ENCODE results near the gene MMRN2. TPM values are rescaled to one million over a fixed set of nuclear protein-coding genes. Genes with fewer than 3 reads are reported as not detected.

The MMRN2 gene
- total RNA-seq, 1 donor from 2014 or later = 0.17 TPM

DNA sequence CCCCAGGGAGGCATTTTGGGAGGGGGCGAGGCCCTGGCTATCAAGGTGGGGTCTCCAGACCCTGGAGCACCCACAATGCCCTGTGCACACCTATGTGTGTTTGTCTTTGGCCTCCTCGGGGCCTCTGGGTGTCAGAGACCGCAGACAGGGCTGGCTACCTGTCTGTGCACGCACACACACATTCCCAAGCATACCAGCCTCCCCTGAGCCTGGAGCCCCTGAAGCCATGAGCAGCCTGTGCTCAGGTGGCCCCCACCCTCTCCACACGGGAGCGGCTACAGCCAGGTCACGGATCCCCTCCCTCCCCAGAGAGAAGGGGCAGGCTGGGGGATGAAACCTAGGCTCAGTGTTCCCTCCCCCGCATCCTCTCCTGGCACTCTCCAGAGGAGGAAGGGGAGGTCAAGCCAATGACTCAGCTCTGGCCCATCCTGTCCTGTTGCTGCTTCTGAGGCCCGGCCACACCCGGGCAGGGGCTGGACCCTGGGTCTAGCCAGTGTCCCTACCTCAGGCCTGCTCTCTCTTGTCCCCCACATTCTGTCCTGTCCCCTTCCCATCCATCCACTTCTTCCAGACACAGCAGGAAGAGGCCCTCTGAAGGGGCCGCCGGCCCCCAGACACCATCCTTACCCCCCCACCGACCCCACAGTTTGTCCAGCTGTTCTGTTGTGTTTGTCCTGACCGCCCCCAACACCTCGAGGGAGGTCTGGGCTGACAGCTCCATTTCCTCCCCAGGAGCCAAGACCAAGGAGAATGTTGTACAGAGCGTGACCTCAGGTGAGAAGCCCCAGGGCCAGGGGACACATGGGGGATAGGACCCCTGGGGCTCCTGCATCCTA, 1.7 kb upstream of the MMRN2 start:
- no peak overlapping the region for H3K4me3 ChIP-seq (ENCODE audit: low read depth, low read length)
- DNase-seq (ENCODE audit: low read depth) = no peak
- TF ChIP-seq, protein P1, sequence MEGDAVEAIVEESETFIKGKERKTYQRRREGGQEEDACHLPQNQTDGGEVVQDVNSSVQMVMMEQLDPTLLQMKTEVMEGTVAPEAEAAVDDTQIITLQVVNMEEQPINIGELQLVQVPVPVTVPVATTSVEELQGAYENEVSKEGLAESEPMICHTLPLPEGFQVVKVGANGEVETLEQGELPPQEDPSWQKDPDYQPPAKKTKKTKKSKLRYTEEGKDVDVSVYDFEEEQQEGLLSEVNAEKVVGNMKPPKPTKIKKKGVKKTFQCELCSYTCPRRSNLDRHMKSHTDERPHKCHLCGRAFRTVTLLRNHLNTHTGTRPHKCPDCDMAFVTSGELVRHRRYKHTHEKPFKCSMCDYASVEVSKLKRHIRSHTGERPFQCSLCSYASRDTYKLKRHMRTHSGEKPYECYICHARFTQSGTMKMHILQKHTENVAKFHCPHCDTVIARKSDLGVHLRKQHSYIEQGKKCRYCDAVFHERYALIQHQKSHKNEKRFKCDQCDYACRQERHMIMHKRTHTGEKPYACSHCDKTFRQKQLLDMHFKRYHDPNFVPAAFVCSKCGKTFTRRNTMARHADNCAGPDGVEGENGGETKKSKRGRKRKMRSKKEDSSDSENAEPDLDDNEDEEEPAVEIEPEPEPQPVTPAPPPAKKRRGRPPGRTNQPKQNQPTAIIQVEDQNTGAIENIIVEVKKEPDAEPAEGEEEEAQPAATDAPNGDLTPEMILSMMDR (conservative IDR thresholded peaks at IDR 0.05; ENCODE audit: low read depth, low read length) = no peak

DNA sequence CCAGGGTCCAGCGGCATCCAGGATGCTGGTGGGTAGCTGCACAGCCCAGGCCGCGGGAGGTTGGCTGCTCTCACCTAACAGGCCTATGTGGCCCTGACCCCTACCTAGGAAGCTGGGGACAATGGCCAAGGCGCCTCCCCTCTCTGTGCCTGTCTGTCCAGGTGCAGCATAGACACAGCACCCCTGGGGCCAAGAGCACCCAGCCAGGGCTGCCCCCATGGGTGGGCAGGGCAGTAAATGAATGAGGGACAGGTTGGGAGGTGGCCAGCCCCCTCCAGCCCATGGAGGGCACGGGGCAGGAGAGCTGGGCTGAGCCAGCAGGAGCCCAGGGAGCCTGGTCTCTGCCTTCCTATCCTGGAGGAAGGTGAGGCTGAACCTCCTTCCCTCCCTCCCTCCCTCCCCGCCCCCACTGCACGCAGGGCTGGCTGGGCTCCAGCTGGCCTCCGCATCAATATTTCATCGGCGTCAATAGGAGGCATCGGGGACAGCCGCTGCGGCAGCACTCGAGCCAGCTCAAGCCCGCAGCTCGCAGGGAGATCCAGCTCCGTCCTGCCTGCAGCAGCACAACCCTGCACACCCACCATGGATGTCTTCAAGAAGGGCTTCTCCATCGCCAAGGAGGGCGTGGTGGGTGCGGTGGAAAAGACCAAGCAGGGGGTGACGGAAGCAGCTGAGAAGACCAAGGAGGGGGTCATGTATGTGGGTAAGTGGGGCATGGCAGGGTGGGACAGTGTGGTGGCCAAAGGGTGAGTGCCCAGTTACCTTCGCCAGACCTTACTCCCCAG, 893 bp upstream of the MMRN2 start, which contains the start of gene SNCG:
TSS of gene SNCG (plus strand) at position 484 of the 785 bp plus-strand sequence. CDS start at position 583, 99 bp downstream.
- TF ChIP-seq, protein P1 (conservative IDR thresholded peaks at IDR 0.05; ENCODE audit: low read depth, low read length) = no peak
- no peak for DNase-seq (ENCODE audit: low read depth)
- no peak within 1 kb of the TSS for H3K4me3 ChIP-seq (ENCODE audit: low read depth, low read length)

DNA sequence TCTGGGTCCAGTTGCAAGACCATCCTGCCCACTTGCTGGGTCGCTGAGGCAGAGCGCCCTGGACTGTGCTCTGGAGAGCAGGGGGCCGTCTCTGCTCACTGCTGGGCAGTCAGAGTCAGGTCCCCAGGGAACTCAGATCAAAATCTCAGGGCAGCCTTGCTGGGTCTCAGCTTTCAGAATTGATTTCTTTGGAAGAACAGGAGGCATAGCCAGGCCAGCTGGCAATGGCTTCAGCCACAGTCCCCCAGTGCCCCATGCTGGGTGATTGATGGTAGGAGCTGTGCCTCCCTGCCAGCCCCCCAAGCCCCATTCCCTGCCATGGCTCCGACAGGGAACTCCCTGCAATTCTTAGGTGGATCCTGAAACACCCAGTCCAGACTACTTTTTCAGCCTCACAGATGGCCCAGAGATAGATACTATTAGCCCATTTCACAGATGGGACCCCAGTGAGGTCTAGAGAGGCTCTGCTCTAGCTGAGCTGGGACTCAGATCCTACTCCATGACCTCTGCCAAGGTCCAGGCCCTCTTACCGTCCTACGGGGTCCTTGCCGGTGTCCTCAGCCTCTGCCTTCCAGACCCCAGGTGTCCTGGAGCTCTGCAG, 467 bp downstream of the MMRN2 start:
- TF ChIP-seq, protein P1 (conservative IDR thresholded peaks at IDR 0.05; ENCODE audit: low read depth, low read length) = no peak
- no peak overlapping the region for H3K4me3 ChIP-seq (ENCODE audit: low read depth, low read length)
- no peak for DNase-seq (ENCODE audit: low read depth)

DNA sequence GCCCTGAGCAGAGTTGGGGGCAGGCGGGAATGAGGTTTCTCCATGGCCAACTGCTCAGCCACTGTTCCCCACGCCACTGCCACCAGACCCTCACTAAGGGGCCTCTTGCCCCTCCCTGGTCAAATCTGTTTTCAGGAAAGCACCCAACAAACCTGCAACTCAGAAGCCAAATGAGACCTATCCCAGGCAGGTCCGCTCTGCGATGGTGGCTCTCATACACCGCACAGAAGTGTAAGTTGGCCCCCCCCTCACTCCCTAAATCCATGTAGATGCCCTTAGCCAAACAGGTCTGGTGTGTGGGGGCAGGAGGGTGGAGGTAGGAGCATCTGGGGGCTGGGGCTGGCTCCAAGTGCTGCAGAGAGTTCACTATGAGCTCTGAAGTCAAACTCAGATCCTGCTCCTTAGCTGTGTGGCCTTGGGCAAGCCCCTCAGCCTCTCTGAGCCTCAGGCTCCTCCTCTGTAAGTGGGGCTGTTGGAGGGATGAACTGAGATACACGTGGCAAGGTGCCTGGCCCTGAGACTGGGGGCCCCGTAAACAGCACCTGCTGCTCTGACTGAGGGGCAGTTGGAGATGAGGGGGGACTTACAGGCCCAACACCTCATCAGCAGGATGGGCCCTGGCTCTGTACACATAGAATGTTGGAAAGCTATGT, 1.1 kb downstream of the MMRN2 start:
- no peak overlapping the region for H3K4me3 ChIP-seq (ENCODE audit: low read depth, low read length)
- no peak for DNase-seq (ENCODE audit: low read depth)
- TF ChIP-seq, protein P1 (conservative IDR thresholded peaks at IDR 0.05; ENCODE audit: low read depth, low read length) = no peak

DNA sequence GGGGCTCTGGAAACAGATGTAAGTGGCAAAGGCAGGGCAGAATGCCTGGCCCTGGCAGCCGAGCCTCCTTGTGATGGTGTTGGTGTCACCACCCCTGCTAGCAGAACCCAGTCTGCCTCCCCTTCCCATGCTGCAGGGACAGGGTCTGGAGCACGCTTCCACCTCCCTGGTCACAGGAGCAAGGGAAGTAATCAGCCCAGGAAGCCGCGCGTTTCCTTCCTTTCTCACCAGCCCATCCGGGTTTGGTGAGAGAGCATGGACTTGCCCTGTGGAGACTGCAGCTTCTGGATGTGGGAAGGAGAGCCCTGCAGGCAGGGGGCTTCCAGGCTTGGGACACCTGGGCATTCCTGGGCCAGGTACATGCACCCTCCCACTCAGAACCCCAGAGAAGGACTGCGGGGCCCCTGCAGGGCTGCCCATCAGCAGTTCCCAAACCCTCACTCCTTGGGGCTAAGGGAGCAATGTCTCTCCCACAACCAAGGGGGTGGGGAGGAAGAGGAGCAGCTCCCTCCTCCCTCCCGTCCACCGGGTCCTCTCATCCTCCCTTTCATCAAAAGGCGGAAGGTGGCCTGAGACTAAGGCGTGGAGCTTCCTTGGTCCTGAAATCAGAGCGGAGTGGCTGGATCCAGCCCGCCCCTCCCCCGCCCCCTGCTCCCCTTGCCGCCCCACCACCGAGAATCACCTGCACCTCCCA, 1.8 kb downstream of the MMRN2 start:
- DNase-seq (ENCODE audit: low read depth) = no peak
- no peak overlapping the region for H3K4me3 ChIP-seq (ENCODE audit: low read depth, low read length)
- TF ChIP-seq, protein P1 (conservative IDR thresholded peaks at IDR 0.05; ENCODE audit: low read depth, low read length) = no peak

All from epithelial cell of proximal tubule (primary cell).